ENCODE results near the gene HES7. TPM values are rescaled to one million over a fixed set of nuclear protein-coding genes. Genes with fewer than 3 reads are reported as not detected.

The HES7 gene
- total and polyA plus RNA-seq, 4 donors: 0.19 to 1.6 (median 0.30) TPM; not detected in 1

- peak; percentile 59 to 82 for DNase-seq
- ATAC-seq (ENCODE audit: low FRiP score): no peak
- WGBS, 2 donors: 0% methylated on average over 52 to 55 of the region's 55 CpGs
- Histone ChIP-seq H3K9me3 (ENCODE audit: control insufficient read depth, low read length) (no peaks in the 10 kb centered on the region), H3K36me3 (ENCODE audit: control insufficient read depth in 1 of 2, insufficient read depth in 2 of 2, low read length in 1 of 2) (no peaks in the 10 kb centered on the region), H3K27ac (ENCODE audit: low read depth in 1 of 2, low read length in 2 of 2) (no peak overlapping the region), H3K4me3 (ENCODE audit: low read length in 2 of 2) (peak overlapping the region in 1 of 2 donors; percentile 47), H3K27me3 (ENCODE audit: control insufficient read depth in 1 of 2, insufficient read depth in 2 of 2, low read length in 1 of 2) (no peaks in the 10 kb centered on the region), H3K4me1 (ENCODE audit: control insufficient read depth in 1 of 2, insufficient read depth in 2 of 2, low read length in 2 of 2) (peaks cover 0 to 2% of the 10 kb centered on the region in 2 donors)
- intact Hi-C loops (cut with DNase I): loop anchor here in 1 of 2 donors (5.0 kb wide), 1 partner anchor 39 kb away; the partner anchor contains the start of gene VAMP2
Observed at GRCh38 chr17:8122924-8123694, 797 bp downstream of the HES7 start.

- DNase-seq (no peak), ATAC-seq (ENCODE audit: low FRiP score) (no peak)
- Histone ChIP-seq H3K4me3 (ENCODE audit: low read length in 2 of 2) (peak overlapping the region; percentile 21 to 47), H3K36me3 (ENCODE audit: control insufficient read depth in 1 of 2, insufficient read depth in 2 of 2, low read length in 1 of 2) (no peaks in the 10 kb centered on the region), H3K4me1 (ENCODE audit: control insufficient read depth in 1 of 2, insufficient read depth in 2 of 2, low read length in 2 of 2) (peaks cover 0 to 2% of the 10 kb centered on the region in 2 donors), H3K9me3 (ENCODE audit: control insufficient read depth, low read length) (no peaks in the 10 kb centered on the region), H3K27ac (ENCODE audit: low read depth in 1 of 2, low read length in 2 of 2) (no peak overlapping the region), H3K27me3 (ENCODE audit: control insufficient read depth in 1 of 2, insufficient read depth in 2 of 2, low read length in 1 of 2) (no peaks in the 10 kb centered on the region)
- intact Hi-C loops (cut with DNase I): loop anchor here in 1 of 2 donors (5.0 kb wide), 1 partner anchor 40 kb away; the partner anchor contains the start of gene VAMP2
- 0 to 1% methylated on average over 28 to 29 of the region's 29 CpGs for WGBS, 2 donors
Observed at GRCh38 chr17:8122422-8122923, 1.4 kb downstream of the HES7 start.

DNA sequence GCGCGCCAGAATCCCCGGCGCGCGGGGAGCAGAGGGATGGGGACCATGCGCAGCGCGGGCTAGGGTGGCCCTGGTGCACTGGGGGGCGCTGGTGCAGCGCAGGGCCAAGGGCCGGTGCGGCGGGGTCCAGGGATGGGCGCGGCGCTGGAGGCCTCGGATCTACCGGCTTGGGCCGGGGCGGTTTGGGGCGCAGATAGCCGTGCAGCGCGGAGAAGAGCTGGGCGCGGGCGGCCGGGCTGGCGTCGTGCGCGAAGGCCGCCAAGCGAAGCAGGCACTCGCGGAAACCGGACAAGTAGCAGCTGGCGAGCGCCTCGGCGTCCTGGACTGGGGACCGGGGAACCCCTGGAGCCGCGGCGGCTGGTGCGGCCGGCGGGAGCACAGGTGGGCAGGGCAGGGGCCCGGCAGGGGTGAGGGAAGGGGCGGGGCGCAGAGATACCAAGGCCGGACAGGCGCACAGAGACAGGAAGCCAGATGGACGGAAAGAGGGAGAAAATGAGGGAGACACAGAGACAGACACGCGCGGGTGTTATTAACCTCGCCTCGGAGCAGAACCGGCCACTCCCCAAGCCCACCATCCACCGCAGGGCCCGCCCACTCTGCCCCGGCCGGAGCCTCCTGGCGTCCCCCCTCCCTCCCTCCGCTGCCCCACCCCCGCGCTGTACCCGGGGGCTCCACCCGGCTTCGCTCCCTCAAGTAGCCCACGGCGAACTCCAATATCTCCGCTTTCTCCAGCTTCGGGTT, 2.1 kb downstream of the HES7 start:
- no peak for ATAC-seq (ENCODE audit: low FRiP score)
- 0 to 1% methylated on average over 64 to 76 of the region's 76 CpGs for WGBS, 2 donors
- H3K27me3 ChIP-seq (ENCODE audit: control insufficient read depth in 1 of 2, insufficient read depth in 2 of 2, low read length in 1 of 2): no peaks in the 10 kb centered on the region
- peak; percentile 60 to 87 for DNase-seq
- intact Hi-C loops (cut with DNase I): loop anchor here in 1 of 2 donors (5.0 kb wide), 1 partner anchor 40 kb away; the partner anchor contains the start of gene VAMP2
- H3K9me3 ChIP-seq (ENCODE audit: control insufficient read depth, low read length): no peaks in the 10 kb centered on the region
- no peaks in the 10 kb centered on the region for H3K36me3 ChIP-seq (ENCODE audit: control insufficient read depth in 1 of 2, insufficient read depth in 2 of 2, low read length in 1 of 2)
- peak overlapping the region; percentile 21 to 47 for H3K4me3 ChIP-seq (ENCODE audit: low read length in 2 of 2)
- H3K27ac ChIP-seq (ENCODE audit: low read depth in 1 of 2, low read length in 2 of 2): no peak overlapping the region
- peaks cover 0 to 2% of the 10 kb centered on the region in 2 donors for H3K4me1 ChIP-seq (ENCODE audit: control insufficient read depth in 1 of 2, insufficient read depth in 2 of 2, low read length in 2 of 2)

DNA sequence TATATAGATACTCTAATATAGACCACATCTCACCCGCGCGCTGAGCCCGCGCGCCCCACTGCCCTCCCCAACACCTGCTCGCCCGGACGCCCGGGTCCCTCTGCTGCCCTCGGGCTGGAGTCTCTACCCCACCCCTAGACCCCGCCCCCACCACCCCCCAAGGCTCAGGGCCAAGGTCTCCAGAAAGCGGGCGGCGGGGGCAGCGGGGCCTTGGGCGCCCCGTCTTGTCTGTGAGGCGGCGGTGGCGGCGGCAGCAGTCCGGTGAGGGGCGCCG, 2.6 kb downstream of the HES7 start:
- ATAC-seq (ENCODE audit: low FRiP score): no peak
- H3K27ac ChIP-seq (ENCODE audit: low read depth in 1 of 2, low read length in 2 of 2): no peak overlapping the region
- WGBS, 2 donors: 0 to 1% methylated on average over 20 to 25 of the region's 25 CpGs

DNA sequence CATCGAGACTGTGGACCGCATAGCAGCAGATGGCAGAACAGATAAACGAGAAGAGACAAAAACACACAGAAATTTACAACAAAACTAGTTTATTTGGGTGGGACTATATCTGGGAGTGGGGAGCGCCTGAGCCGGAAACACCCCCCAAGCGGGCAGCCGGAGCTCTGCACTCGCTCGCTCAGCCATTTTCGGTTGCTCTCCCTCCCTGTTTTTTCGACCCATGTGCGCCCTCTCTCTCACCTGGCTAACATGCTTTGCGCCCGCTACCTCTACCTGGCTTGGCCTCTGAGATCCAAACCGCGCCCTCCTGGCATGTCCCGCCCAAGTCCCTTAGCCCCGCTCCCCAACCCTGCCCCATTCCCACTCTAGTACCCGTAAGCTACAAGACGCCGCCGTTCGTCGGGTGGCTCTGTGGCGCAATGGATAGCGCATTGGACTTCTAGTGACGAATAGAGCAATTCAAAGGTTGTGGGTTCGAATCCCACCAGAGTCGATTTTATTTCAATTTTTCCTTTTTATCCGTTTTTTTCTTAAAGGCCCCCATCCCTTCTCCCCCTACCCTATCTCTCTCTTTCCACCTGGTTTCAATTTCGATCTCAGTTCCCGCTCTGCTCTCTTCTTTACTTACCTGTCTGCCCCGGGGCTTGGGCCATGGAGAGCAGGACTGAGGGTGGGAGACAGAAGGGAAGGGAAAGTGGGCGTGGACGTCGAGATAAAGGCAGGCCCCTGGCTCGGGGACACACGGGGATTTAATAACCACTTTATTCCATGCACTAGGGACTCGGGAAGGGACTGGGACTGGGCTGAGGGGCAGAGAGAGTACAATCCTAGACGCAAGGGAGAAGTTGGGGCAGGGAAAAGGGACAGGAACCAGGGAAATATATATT, 3.1 kb downstream of the HES7 start:
- H3K36me3 ChIP-seq (ENCODE audit: control insufficient read depth in 1 of 2, insufficient read depth in 2 of 2, low read length in 1 of 2): no peaks in the 10 kb centered on the region
- H3K9me3 ChIP-seq (ENCODE audit: control insufficient read depth, low read length): no peaks in the 10 kb centered on the region
- H3K27me3 ChIP-seq (ENCODE audit: control insufficient read depth in 1 of 2, insufficient read depth in 2 of 2, low read length in 1 of 2): no peaks in the 10 kb centered on the region
- DNase-seq (peak; percentile 56 to 84), ATAC-seq (ENCODE audit: low FRiP score) (no peak)
- peaks cover 0 to 2% of the 10 kb centered on the region in 2 donors for H3K4me1 ChIP-seq (ENCODE audit: control insufficient read depth in 1 of 2, insufficient read depth in 2 of 2, low read length in 2 of 2)
- intact Hi-C loops (cut with DNase I): loop anchor here (1.0 to 5.0 kb wide), 2 partner anchors 42 to 66 kb away; partner anchors contain the start of gene VAMP2 (in 1 of the 2)
- H3K4me3 ChIP-seq (ENCODE audit: low read length in 2 of 2): peak overlapping the region in 1 of 2 donors; percentile 47
- 0 to 1% methylated on average over 39 to 40 of the region's 40 CpGs for WGBS, 2 donors
- no peak overlapping the region for H3K27ac ChIP-seq (ENCODE audit: low read depth in 1 of 2, low read length in 2 of 2)

More for the DNA sequence above, 2.6 kb downstream of the HES7 start:
- no peaks in the 10 kb centered on the region for H3K27me3 ChIP-seq (ENCODE audit: control insufficient read depth in 1 of 2, insufficient read depth in 2 of 2, low read length in 1 of 2)
- no peak for DNase-seq
- H3K36me3 ChIP-seq (ENCODE audit: control insufficient read depth in 1 of 2, insufficient read depth in 2 of 2, low read length in 1 of 2): no peaks in the 10 kb centered on the region
- intact Hi-C loops (cut with DNase I): loop anchor here in 1 of 2 donors (5.0 kb wide), 1 partner anchor 41 kb away; the partner anchor contains the start of gene VAMP2
- no peaks in the 10 kb centered on the region for H3K9me3 ChIP-seq (ENCODE audit: control insufficient read depth, low read length)
- H3K4me3 ChIP-seq (ENCODE audit: low read length in 2 of 2): peak overlapping the region in 1 of 2 donors; percentile 47
- peaks cover 0 to 2% of the 10 kb centered on the region in 2 donors for H3K4me1 ChIP-seq (ENCODE audit: control insufficient read depth in 1 of 2, insufficient read depth in 2 of 2, low read length in 2 of 2)

- intact Hi-C loops (cut with DNase I): loop anchor here (1.0 to 10.0 kb wide), 6 partner anchors 19 to 102 kb away; partner anchors contain the start of gene VAMP2 (in 1 of the 2)
- H3K27ac ChIP-seq (ENCODE audit: low read depth in 1 of 2, low read length in 2 of 2): no peak overlapping the region
- peaks cover 0 to 2% of the 10 kb centered on the region in 2 donors for H3K4me1 ChIP-seq (ENCODE audit: control insufficient read depth in 1 of 2, insufficient read depth in 2 of 2, low read length in 2 of 2)
- peak; percentile 82 to 91 for DNase-seq
- no peaks in the 10 kb centered on the region for H3K27me3 ChIP-seq (ENCODE audit: control insufficient read depth in 1 of 2, insufficient read depth in 2 of 2, low read length in 1 of 2)
- ATAC-seq (ENCODE audit: low FRiP score): peak; percentile 88
- peak overlapping the region in 1 of 2 donors; percentile 39 for H3K4me3 ChIP-seq (ENCODE audit: low read length in 2 of 2)
- no peaks in the 10 kb centered on the region for H3K36me3 ChIP-seq (ENCODE audit: control insufficient read depth in 1 of 2, insufficient read depth in 2 of 2, low read length in 1 of 2)
- WGBS, 2 donors: 1% methylated on average over 28 of the region's 28 CpGs
- no peaks in the 10 kb centered on the region for H3K9me3 ChIP-seq (ENCODE audit: control insufficient read depth, low read length)
Observed at GRCh38 chr17:8119581-8120519, 4.1 kb downstream of the HES7 start.

DNA sequence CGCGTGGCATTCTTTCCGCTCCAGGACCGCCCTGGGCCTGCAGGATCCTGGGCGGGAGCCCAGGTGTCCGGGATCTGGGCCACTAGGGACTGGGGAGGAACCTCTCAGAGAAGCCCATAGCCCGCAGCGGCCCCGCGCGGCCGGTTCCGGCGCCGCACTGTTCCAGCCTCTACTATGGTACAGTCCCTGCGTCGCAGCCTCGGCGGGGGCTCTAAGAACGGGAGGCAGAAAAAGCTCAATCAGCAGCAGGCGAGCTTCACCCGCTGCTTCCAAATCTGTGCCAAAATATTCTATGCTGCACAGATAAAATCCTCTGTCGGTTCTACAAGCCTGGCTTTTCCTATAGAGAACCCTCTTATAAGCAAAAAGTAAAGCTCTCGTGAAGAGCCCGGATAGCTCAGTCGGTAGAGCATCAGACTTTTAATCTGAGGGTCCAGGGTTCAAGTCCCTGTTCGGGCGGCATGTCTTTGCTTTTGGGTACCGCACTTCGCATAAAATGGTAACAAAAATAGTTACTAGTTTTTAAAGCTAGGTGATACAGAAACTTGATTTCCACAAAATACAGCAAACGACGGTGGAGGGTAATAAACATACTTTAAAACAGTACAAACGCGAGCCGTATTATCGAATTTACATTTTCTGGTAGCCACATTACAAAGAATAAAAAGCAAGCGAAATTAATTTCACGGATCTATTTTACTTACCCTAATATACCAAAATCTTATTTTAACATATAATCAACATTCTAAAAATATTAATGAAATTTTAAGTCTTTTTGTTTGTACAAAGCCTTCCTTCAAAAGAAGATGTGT, 4.9 kb downstream of the HES7 start:
- intact Hi-C loops (cut with DNase I): loop anchor here (1.0 to 10.0 kb wide), 4 partner anchors 20 to 103 kb away; no protein-coding TSS in a partner anchor
- Histone ChIP-seq H3K9me3 (ENCODE audit: control insufficient read depth, low read length) (no peaks in the 10 kb centered on the region), H3K4me1 (ENCODE audit: control insufficient read depth in 1 of 2, insufficient read depth in 2 of 2, low read length in 2 of 2) (no peaks in the 10 kb centered on the region), H3K27me3 (ENCODE audit: control insufficient read depth in 1 of 2, insufficient read depth in 2 of 2, low read length in 1 of 2) (no peaks in the 10 kb centered on the region), H3K36me3 (ENCODE audit: control insufficient read depth in 1 of 2, insufficient read depth in 2 of 2, low read length in 1 of 2) (no peaks in the 10 kb centered on the region), H3K27ac (ENCODE audit: low read depth in 1 of 2, low read length in 2 of 2) (no peak overlapping the region), H3K4me3 (ENCODE audit: low read length in 2 of 2) (peak overlapping the region; percentile 20 to 39)
- 0 to 1% methylated on average over 38 of the region's 38 CpGs for WGBS, 2 donors
- peak; percentile 90 to 96 for DNase-seq
- peak; percentile 85 for ATAC-seq (ENCODE audit: low FRiP score)
